ENCODE results near the gene ACSL5.
A peak's percentile ranks its signal among the peaks of the same experiment; 100 is the strongest.
"Not testable (repeated sequence)": the region's sequence is repeated elsewhere in the genome, so short reads cannot be mapped to it uniquely, and the experiment has no call there.

The ACSL5 gene

DNA sequence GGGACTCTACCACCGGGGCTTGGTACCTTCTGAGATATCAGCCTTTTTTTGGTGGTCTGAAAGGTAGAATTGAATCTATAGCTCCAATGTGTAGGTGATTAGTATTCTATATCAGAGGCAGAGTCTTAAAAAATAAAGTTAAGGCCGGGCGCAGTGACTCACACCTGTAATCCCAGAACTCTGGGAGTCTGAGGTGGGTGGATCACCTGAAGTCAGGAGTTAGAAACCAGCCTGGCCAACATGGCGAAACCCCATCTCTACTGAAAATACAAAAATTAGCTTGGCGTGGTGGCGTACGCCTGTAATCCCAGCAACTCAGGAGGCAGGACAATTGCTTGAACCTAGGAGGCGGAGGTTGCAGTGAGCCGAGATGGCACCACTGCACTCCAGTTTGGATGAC is 3.2 kb downstream of the ACSL5 start:
- DNase-seq = not testable (repeated sequence)

- DNase-seq = no peak
Measured at GRCh38 chr10:112379635-112380296, 5.8 kb downstream of the ACSL5 start.

GRCh38 chr10:112382515-112383235 is 8.8 kb downstream of the ACSL5 start:
- DNase-seq = no peak

- no peak for DNase-seq
Measured at GRCh38 chr10:112383325-112383724, 9.4 kb downstream of the ACSL5 start.

- DNase-seq = no peak
Measured at GRCh38 chr10:112384141-112384540, 10.2 kb downstream of the ACSL5 start.

- DNase-seq = no peak
Measured at GRCh38 chr10:112385201-112385600, 11.3 kb downstream of the ACSL5 start.

DNA sequence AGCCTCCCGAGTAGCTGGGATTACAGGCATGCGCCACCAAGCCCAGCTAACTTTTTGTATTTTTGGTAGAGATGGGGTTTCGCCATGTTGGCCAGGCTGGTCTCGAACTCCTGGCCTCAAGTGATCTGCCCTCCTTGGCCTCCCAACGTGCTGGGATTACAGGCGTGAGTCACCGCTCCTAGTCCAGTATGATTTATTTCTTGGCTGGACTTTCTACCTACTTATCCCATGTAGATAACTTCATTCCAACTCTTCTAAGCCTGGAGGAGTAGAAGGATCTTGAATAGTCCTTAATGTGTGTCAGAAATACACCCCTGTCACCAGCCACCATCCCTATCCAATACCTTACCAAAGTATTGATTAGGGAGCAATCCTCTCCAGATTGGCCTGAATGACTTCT is 14.1 kb downstream of the ACSL5 start:
- DNase-seq = not testable (repeated sequence)

- DNase-seq = no peak
Measured at GRCh38 chr10:112388548-112388947, 14.6 kb downstream of the ACSL5 start.

DNA sequence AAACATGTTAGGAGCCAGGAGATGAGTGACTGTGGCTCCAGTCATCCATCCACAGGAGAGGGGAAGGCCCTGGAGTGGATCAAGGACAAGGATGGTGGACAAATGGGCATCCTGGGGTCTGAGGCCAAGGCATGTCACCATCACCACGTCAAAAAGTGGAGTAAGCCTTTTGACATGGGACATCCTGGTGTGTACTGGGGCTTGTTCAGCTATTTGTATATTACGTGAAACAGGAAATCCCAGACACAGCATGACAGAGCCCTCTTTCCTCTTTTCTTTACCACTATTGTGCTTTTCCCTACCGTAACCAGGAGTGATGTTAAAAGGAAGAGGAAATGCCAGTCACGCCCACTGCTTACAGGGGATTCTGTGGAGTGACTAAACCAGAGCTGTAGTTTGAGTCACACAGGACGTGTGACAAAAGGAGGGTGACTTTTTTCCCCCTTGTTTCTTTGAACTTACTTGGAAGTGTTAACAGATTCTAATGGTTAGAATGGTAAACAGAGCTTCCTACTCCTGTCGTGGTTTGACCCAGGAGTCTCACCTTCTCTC is 15.4 kb downstream of the ACSL5 start:
- peak; percentile 56 for DNase-seq

DNA sequence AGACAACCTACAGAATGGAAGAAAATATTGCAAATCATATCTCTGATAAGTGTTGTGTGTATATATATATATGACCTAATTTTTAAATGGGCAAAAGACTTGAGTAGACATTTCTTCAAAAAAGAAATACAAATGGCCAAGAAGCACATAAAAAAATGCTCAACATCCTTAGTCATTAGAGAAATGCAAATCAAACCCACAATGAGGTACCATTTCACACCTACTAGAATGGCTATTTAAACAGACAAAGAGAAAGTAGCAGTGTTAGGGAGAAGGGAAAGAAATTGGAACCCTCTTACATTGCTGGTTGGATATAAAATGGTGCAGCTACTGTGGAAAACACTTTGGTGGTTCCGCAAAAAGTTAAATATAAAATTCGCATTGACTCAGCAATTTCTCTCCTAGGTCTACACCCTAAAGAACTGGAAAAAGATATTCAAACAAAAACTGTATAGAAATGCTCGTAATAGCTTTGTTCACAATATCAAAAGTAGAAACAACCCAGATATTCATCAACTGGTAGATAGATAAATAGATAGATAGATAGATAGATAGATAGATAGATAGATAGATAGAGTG is 16.3 kb downstream of the ACSL5 start:
- no peak for DNase-seq

GRCh38 chr10:112393341-112393740 is 19.4 kb downstream of the ACSL5 start:
- no peak for DNase-seq

- no peak for DNase-seq
Measured at GRCh38 chr10:112393827-112394226, 19.9 kb downstream of the ACSL5 start.

DNA sequence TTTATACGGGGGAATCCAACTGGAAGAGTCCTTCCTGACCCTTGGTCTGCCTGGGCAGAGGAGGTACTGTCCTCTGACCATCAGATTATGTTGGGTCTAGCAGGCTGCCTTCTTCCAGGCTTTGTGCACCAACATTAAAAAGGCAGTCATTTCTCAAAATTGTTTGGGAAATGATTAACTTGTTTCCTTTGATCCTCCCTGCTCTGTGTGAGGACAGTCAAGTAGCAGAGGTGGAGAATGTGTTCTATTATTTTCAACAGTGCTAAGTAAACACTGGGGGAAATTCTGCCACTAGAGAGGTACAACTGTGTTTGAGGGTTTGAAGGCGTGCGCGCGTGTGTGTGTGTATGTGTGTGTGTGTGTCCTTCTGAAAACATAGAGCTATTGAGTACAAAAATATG is 20.6 kb downstream of the ACSL5 start:
- DNase-seq = no peak

DNA sequence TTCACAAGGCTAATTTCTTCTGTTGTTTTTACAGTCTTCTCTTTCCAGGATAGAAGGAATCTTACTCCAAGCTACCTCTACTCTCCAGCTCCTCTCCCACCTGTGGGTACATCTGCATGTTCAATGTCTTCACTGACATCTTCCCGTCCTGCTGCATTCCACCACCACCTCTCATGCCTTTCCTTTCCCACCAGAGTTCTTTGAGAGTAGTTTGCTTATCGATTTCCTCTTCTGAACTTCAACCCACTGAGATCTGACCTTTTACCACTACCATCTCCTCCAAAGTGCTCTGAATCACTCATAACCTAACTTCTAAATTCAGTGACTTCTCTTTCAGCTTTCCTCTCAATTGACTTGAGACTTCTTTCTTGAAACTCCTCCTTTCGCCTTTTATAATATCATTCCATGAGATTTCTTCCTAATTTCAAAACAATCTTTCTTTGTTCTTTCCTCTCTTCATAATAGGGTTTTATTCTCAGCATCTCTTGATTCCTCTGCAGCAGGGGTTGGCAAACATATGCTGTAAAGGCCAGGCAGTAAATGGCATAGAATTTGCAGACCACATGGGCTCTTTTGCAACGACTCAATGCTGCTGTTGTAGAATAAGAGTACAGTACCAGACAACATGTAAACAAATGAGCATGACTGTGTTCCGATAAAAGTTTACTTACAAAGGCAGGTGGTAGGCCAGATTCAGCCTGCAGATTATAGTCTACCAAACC is 22.1 kb downstream of the ACSL5 start:
- no peak for DNase-seq

- no peak for DNase-seq
Measured at GRCh38 chr10:112397592-112397991, 23.7 kb downstream of the ACSL5 start.

GRCh38 chr10:112402917-112403316 is 29.0 kb downstream of the ACSL5 start:
- no peak for DNase-seq

DNA sequence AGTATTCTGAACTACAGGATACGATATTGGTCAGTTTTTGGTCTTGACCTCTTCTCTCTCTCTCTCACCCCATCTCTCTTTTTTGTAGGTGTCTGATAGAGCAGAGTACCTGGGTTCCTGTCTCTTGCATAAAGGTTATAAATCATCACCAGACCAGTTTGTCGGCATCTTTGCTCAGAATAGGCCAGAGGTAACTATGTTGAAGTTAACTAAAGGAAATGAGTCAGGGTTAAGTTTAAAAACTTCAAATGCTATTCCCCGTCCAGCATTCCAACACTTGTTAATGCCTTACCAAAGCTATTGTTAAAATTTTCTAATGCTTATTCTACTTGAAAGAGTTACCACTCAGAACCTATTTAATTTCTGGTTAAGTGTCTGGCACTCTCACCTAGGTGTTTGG is 30.7 kb downstream of the ACSL5 start:
- no peak for DNase-seq

GRCh38 chr10:112406806-112407205 is 32.9 kb downstream of the ACSL5 start:
- not testable (repeated sequence) for DNase-seq

DNA sequence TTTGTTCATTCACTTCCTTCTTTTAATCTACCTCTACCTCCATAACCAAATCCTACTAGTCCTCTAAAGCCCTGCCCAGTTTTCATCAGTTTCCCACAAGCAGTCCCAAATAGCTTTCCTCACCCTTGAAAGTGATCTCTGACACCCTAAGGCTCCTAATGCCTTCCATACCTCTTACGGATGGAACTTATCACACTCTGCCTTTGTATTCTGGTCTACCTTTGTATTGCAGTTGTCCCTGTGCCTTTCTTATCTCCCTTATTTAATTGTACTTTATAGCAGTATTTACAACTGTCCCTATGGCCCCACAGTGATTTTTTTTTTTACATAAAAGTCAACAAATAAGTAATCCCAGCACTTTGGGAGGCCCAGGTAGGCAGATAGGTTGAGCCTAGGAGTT is 33.8 kb downstream of the ACSL5 start:
- no peak for DNase-seq

GRCh38 chr10:112409299-112409698 is 35.4 kb downstream of the ACSL5 start:
- no peak for DNase-seq

DNA sequence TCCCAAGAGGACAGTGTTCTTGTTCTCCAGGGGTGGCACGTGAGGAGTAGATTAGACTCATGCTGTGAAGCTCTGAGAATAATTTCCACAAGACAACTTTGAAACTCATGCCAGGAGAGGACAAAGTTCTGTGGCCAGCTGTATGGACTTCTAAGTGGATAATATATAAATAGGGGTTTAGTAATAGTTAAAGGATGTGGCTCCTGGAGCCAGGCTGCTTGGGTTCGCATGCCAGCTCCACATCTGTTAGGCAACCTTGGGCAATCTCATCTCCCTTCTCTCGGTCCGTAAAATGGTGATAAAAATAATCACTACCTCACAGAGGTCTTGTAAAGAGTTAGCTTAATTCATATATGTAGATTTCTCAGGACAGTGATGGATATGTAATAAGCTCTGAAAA is 35.8 kb downstream of the ACSL5 start:
- no peak for DNase-seq

DNA sequence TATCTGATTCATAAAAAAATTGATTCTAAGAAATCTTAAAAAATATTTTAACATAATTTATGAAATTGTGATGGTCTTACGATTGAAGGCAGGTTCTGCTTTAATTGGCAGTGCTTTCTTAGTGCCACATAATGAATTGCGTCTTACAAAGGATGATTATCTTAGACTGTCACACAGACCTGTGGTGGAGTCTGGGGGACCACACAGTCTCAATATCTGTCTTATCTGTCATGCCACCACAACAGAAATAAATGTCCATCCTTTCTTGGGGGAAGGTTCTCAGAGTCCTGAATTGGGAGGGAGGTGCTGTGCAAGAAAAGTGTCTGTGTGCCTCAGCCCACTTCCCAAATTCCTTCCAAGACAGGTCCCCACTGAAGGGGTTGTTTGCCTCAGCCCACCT is 38.8 kb downstream of the ACSL5 start:
- no peak for DNase-seq

DNA sequence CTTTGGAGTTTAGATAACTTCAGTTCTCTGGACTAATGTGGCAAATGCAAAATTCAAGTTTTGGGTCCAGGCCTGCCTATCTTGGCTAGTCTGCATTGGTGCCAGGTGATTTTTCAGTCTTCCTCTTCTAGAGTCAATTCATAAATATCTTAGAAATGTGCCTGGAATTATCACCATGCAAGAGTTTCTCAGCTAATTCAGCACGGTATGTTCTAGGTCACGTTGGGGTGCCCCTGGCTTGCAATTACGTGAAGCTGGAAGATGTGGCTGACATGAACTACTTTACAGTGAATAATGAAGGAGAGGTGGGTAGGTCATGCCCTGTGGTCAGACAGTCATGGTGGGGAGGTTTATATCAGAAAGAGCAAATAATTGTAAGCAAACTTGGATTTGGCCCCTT is 47.8 kb downstream of the ACSL5 start:
- DNase-seq = no peak
